WTC11 (cell line): ENCODE results near the gene REC8. TPM values are rescaled to one million over a fixed set of nuclear protein-coding genes. Genes with fewer than 3 reads are reported as not detected.

ENCODE experiments used
- ATAC-seq: fragments of 200-7000 bp; cut with Tn5 transposase; 2 replicates; pipeline ENCODE4 v1.10.0; 2021; ENCODE audit warnings: mild to moderate bottlenecking, moderate library complexity
- CTCF ChIA-PET: fragments of 300-600 bp; sonication (Branson Sonifier 250); formaldehyde crosslinking; loops from one replicate; lab custom pipeline; 2021; ENCODE audit warnings: antibody characterized with exemption; lab: Charles Lee
- POLR2A ChIA-PET: fragments of 350-600 bp; sonication (Branson Sonifier 250); formaldehyde crosslinking; loops from one replicate; lab custom pipeline; 2021; ENCODE audit warnings: antibody characterized with exemption; lab: Charles Lee
- DNase-seq: peaks from one replicate; pipeline ENCODE4 v3.0.0; 2021; ENCODE audit warnings: low spot score
- H3K27ac Mint-ChIP-seq: 2 replicates; pipeline ENCODE4 v1.8.0; 2021; ENCODE audit warnings: mixed read lengths
- H3K27me3 Mint-ChIP-seq: 2 replicates; pipeline ENCODE4 v1.8.0; 2021; ENCODE audit warnings: low read depth, mild to moderate bottlenecking, moderate library complexity, mixed read lengths
- H3K36me3 Mint-ChIP-seq: 2 replicates; pipeline ENCODE4 v1.8.0; 2021; ENCODE audit warnings: mixed read lengths
- H3K4me1 Mint-ChIP-seq: 2 replicates; pipeline ENCODE4 v1.8.0; 2022; ENCODE audit warnings: mixed read lengths
- H3K4me3 Mint-ChIP-seq: 2 replicates; pipeline ENCODE4 v1.8.0; 2021; ENCODE audit warnings: mild to moderate bottlenecking, moderate library complexity, mixed read lengths
- H3K9me3 Mint-ChIP-seq: 2 replicates; pipeline ENCODE4 v1.8.0; 2021; ENCODE audit warnings: mixed read lengths
- ELF4 ChIP-seq: sonication (generic); formaldehyde crosslinking; IDR thresholded peaks from 2 replicates; pipeline ENCODE4 v1.8.1; 2022; ENCODE audit warnings: low read depth, mild to moderate bottlenecking, moderate library complexity, missing genetic modification reagents
- ESRRA ChIP-seq: sonication (generic); formaldehyde crosslinking; IDR thresholded peaks from 2 replicates; pipeline ENCODE4 v1.8.1; 2022; ENCODE audit warnings: mild to moderate bottlenecking, missing genetic modification reagents, borderline replicate concordance
- ETV6 ChIP-seq: sonication (generic); formaldehyde crosslinking; IDR thresholded peaks from 2 replicates; pipeline ENCODE4 v1.8.1; 2022; ENCODE audit warnings: mild to moderate bottlenecking, missing genetic modification reagents
- JUN ChIP-seq: sonication (generic); formaldehyde crosslinking; IDR thresholded peaks from 2 replicates; pipeline ENCODE4 v1.8.0; 2023; ENCODE audit warnings: mild to moderate bottlenecking, missing genetic modification reagents
- KAT7 ChIP-seq: sonication (generic); formaldehyde crosslinking; IDR thresholded peaks from 2 replicates; pipeline ENCODE4 v1.8.1; 2023; ENCODE audit warnings: missing genetic modification reagents, mild to moderate bottlenecking, borderline replicate concordance
- NFATC4 ChIP-seq: fragments of 250-450 bp; sonication (Bioruptor Pico); IDR thresholded peaks from 2 replicates; pipeline ENCODE4 v1.9.0; 2021; ENCODE audit warnings: mild to moderate bottlenecking
- RELA ChIP-seq: sonication (generic); formaldehyde crosslinking; IDR thresholded peaks from 2 replicates; pipeline ENCODE4 v1.8.1; 2022; ENCODE audit warnings: missing genetic modification reagents, mild to moderate bottlenecking, borderline replicate concordance
- ZNF232 ChIP-seq: sonication (generic); formaldehyde crosslinking; IDR thresholded peaks from 2 replicates; pipeline ENCODE4 v1.8.0; 2022; ENCODE audit warnings: mild to moderate bottlenecking, missing genetic modification reagents
- ZNF532 ChIP-seq: fragments of 250-450 bp; sonication (Bioruptor Pico); IDR thresholded peaks from 2 replicates; pipeline ENCODE4 v1.9.0; 2021; ENCODE audit warnings: mild to moderate bottlenecking, borderline replicate concordance
- total RNA-seq: library from RNA; stranded (reverse); gene quantifications from 3 replicates; pipeline ENCODE4 v1.2.3, GENCODE V29; 2021
- TF ChIP-seq, protein P1 (sequence below): sonication (generic); formaldehyde crosslinking; IDR thresholded peaks from 2 replicates; pipeline ENCODE4 v1.8.0; 2023; ENCODE audit warnings: missing genetic modification reagents, mild to moderate bottlenecking, borderline replicate concordance
- TF ChIP-seq, protein P2 (sequence below): sonication (generic); formaldehyde crosslinking; IDR thresholded peaks from 2 replicates; pipeline ENCODE4 v1.8.1; 2023; ENCODE audit warnings: mild to moderate bottlenecking, missing genetic modification reagents
- TF ChIP-seq, protein P3 (sequence below): fragments of 250-450 bp; sonication (Bioruptor Pico); IDR thresholded peaks from 2 replicates; pipeline ENCODE4 v1.9.0; 2021; ENCODE audit warnings: moderate library complexity, mild to moderate bottlenecking, inconsistent platforms, borderline replicate concordance
- TF ChIP-seq, protein P4 (sequence below): sonication (generic); formaldehyde crosslinking; IDR thresholded peaks from 2 replicates; pipeline ENCODE4 v1.8.0; 2022; ENCODE audit warnings: mild to moderate bottlenecking, missing genetic modification reagents

Gene REC8
- total RNA-seq, 1 experiment from 2014 or later, result 32.2 TPM

DNA sequence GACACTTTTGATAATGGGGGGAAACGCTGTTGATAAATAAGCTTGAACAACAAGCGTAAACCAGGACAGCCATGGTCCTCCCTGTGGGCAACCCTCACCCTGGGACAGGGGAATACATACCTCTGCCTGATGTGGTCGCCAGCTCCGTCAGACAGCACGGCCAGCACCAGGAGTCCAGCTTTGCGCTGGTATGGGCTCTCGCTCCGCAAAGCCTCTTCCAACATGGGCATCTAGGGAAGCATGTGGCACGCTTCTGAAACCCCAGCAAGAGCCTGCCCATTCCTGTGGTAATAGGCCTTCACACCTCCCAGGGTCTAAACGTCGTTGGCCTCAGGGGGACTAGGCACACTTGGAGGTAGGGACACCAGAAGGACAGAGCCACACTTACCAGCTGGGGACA lies 13.9 kb downstream of the REC8 start (continued):
- TF ChIP-seq, protein P1, sequence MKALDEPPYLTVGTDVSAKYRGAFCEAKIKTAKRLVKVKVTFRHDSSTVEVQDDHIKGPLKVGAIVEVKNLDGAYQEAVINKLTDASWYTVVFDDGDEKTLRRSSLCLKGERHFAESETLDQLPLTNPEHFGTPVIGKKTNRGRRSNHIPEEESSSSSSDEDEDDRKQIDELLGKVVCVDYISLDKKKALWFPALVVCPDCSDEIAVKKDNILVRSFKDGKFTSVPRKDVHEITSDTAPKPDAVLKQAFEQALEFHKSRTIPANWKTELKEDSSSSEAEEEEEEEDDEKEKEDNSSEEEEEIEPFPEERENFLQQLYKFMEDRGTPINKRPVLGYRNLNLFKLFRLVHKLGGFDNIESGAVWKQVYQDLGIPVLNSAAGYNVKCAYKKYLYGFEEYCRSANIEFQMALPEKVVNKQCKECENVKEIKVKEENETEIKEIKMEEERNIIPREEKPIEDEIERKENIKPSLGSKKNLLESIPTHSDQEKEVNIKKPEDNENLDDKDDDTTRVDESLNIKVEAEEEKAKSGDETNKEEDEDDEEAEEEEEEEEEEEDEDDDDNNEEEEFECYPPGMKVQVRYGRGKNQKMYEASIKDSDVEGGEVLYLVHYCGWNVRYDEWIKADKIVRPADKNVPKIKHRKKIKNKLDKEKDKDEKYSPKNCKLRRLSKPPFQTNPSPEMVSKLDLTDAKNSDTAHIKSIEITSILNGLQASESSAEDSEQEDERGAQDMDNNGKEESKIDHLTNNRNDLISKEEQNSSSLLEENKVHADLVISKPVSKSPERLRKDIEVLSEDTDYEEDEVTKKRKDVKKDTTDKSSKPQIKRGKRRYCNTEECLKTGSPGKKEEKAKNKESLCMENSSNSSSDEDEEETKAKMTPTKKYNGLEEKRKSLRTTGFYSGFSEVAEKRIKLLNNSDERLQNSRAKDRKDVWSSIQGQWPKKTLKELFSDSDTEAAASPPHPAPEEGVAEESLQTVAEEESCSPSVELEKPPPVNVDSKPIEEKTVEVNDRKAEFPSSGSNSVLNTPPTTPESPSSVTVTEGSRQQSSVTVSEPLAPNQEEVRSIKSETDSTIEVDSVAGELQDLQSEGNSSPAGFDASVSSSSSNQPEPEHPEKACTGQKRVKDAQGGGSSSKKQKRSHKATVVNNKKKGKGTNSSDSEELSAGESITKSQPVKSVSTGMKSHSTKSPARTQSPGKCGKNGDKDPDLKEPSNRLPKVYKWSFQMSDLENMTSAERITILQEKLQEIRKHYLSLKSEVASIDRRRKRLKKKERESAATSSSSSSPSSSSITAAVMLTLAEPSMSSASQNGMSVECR, result no peak
- TF ChIP-seq, protein P2, sequence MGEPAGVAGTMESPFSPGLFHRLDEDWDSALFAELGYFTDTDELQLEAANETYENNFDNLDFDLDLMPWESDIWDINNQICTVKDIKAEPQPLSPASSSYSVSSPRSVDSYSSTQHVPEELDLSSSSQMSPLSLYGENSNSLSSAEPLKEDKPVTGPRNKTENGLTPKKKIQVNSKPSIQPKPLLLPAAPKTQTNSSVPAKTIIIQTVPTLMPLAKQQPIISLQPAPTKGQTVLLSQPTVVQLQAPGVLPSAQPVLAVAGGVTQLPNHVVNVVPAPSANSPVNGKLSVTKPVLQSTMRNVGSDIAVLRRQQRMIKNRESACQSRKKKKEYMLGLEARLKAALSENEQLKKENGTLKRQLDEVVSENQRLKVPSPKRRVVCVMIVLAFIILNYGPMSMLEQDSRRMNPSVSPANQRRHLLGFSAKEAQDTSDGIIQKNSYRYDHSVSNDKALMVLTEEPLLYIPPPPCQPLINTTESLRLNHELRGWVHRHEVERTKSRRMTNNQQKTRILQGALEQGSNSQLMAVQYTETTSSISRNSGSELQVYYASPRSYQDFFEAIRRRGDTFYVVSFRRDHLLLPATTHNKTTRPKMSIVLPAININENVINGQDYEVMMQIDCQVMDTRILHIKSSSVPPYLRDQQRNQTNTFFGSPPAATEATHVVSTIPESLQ, result no peak

GRCh38 chr14:24186831-24187538 lies 15.1 kb downstream of the REC8 start:
- ChIA-PET POLR2A (no interaction called here), CTCF (interaction anchor here (3.3 kb wide), 1 partner anchor 26 kb away, joined by 24 read pairs; the partner anchor contains the start of gene IRF9)
- H3K27me3 Mint-ChIP-seq, result no peaks in the 10 kb centered on the region
- DNase-seq (no peak), ATAC-seq (no peak)
- H3K4me3 Mint-ChIP-seq, result peak overlapping the region; percentile 89
- H3K36me3 Mint-ChIP-seq, result peaks cover 33% of the 10 kb centered on the region
- TF ChIP-seq ETV6 (CRISPR knock-in tag) (no peak), ZNF232 (CRISPR knock-in tag) (no peak), ZNF532 (no peak), ELF4 (CRISPR knock-in tag) (no peak), ESRRA (CRISPR knock-in tag) (no peak)
- H3K9me3 Mint-ChIP-seq, result no peaks in the 10 kb centered on the region
- H3K4me1 Mint-ChIP-seq, result peaks cover 16% of the 10 kb centered on the region
- H3K27ac Mint-ChIP-seq, result no peak overlapping the region

- Mint-ChIP-seq H3K27me3 (no peaks in the 10 kb centered on the region), H3K9me3 (no peaks in the 10 kb centered on the region), H3K4me1 (peaks cover 16% of the 10 kb centered on the region), H3K27ac (no peak overlapping the region), H3K4me3 (peak overlapping the region; percentile 89), H3K36me3 (peaks cover 35% of the 10 kb centered on the region)
- ChIA-PET CTCF (interaction anchor here (3.3 kb wide), 1 partner anchor 27 kb away, joined by 24 read pairs; the partner anchor contains the start of gene IRF9), POLR2A (interaction anchor here (0.6 to 1.7 kb wide), 3 partner anchors 55 to 667 kb away, joined by 3 to 8 read pairs (median 7); partner anchors contain the start of genes DCAF11, NRL and TINF2)
- no peak for ATAC-seq
- no peak for DNase-seq
- TF ChIP-seq, protein P3, sequence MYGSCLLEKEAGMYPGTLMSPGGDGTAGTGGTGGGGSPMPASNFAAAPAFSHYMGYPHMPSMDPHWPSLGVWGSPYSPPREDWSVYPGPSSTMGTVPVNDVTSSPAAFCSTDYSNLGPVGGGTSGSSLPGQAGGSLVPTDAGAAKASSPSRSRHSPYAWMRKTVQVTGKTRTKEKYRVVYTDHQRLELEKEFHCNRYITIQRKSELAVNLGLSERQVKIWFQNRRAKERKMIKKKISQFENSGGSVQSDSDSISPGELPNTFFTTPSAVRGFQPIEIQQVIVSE (CRISPR knock-in tag), result no peak
- TF ChIP-seq NFATC4 (CRISPR knock-in tag) (no peak), ZNF532 (no peak), RELA (CRISPR knock-in tag) (no peak), JUN (CRISPR knock-in tag) (no peak), KAT7 (CRISPR knock-in tag) (no peak)
- TF ChIP-seq, protein P4, sequence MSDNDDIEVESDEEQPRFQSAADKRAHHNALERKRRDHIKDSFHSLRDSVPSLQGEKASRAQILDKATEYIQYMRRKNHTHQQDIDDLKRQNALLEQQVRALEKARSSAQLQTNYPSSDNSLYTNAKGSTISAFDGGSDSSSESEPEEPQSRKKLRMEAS (CRISPR knock-in tag), result no peak
Observed at GRCh38 chr14:24187539-24187915, 15.6 kb downstream of the REC8 start.
